Measurements from ENCODE around the gene CRIP2.
A peak's percentile ranks its signal among the peaks of the same experiment; 100 is the strongest.

CRIP2 gene

GRCh38 chr14:105465209-105466031 is 9.2 kb upstream of the CRIP2 start:
- DNase-seq, result no peak

- DNase-seq, result no peak
Measured at GRCh38 chr14:105466531-105467248, 7.9 kb upstream of the CRIP2 start.

GRCh38 chr14:105467249-105467941 is 7.2 kb upstream of the CRIP2 start:
- DNase-seq, result no peak

- DNase-seq, result no peak
Measured at GRCh38 chr14:105467942-105468471, 6.6 kb upstream of the CRIP2 start.

- DNase-seq, result no peak
Measured at GRCh38 chr14:105468621-105469241, 5.9 kb upstream of the CRIP2 start.

- DNase-seq, result no peak
Measured at GRCh38 chr14:105469456-105470349, 4.9 kb upstream of the CRIP2 start.

- DNase-seq, result no peak
Measured at GRCh38 chr14:105470350-105471296, 4.0 kb upstream of the CRIP2 start.

- no peak for DNase-seq
Measured at GRCh38 chr14:105471297-105471821, 3.3 kb upstream of the CRIP2 start.

- no peak for DNase-seq
Measured at GRCh38 chr14:105471823-105472485, 2.7 kb upstream of the CRIP2 start.

- no peak for DNase-seq
Measured at GRCh38 chr14:105472486-105472991, 2.1 kb upstream of the CRIP2 start.

- DNase-seq, result no peak
Measured at GRCh38 chr14:105473033-105473676, 1.5 kb upstream of the CRIP2 start.

GRCh38 chr14:105473677-105474482 is 741 bp upstream of the CRIP2 start:
- peak; percentile 79 for DNase-seq

- DNase-seq, result no peak
Measured at GRCh38 chr14:105475269-105476096, 862 bp downstream of the CRIP2 start.

- DNase-seq, result no peak
Measured at GRCh38 chr14:105476097-105476830, 1.6 kb downstream of the CRIP2 start.

GRCh38 chr14:105476831-105477659 is 2.4 kb downstream of the CRIP2 start:
- no peak for DNase-seq

Measured in activated CD8-positive, alpha-beta memory T cell treated with anti-CD3 and anti-CD28 coated beads for 24 hours (primary cell).